Brain microvascular endothelial cell (primary cell): ENCODE results near the gene ITFG2.

ENCODE experiments used
- DNase-seq: peaks from one replicate; pipeline ENCODE4 v3.0.0-alpha.2; 2020
- H3K27ac ChIP-seq: fragments of 250-450 bp; sonication (Bioruptor Pico); 2 replicates; pipeline ENCODE4 v1.5.1; 2020; ENCODE audit warnings: mild to moderate bottlenecking, moderate library complexity
- H3K27me3 ChIP-seq: fragments of 250-450 bp; sonication (Bioruptor Pico); replicated peaks from 2 replicates; pipeline ENCODE4 v1.5.1; 2020; ENCODE audit warnings: mild to moderate bottlenecking
- H3K36me3 ChIP-seq: fragments of 250-450 bp; sonication (Bioruptor Pico); replicated peaks from 2 replicates; pipeline ENCODE4 v1.5.1; 2020; ENCODE audit warnings: mild to moderate bottlenecking
- H3K4me3 ChIP-seq: 2 replicates; pipeline ENCODE4 v1.5.1; 2011; ENCODE audit warnings: low read depth, mild to moderate bottlenecking, control low read depth, low read length, moderate library complexity
- CTCF ChIP-seq: IDR thresholded peaks from 2 replicates; pipeline ENCODE4 v1.5.1; 2011; ENCODE audit warnings: low read depth, mild to moderate bottlenecking, moderate library complexity, low read length, control low read depth, inconsistent platforms; ENCODE audit errors: missing control alignments
- in situ Hi-C: cut with HindIII; loops from 2 replicates; pipeline ENCODE4 v1.10.0; 2017; ENCODE audit warnings: low sequenced_read_pairs, low pct_ligation_motif_present

ITFG2 gene

GRCh38 chr12:2823483-2823882 is 11.0 kb downstream of the ITFG2 start:
- Histone ChIP-seq H3K27me3 (no peaks in the 10 kb centered on the region), H3K27ac (no peak overlapping the region), H3K36me3 (peaks cover 61% of the 10 kb centered on the region), H3K4me3 (no peak overlapping the region)
- DNase-seq, result no peak
- in situ Hi-C loops, result no loop called here
- TF ChIP-seq CTCF, result no peak

GRCh38 chr12:2824541-2824940 is 12.1 kb downstream of the ITFG2 start:
- Histone ChIP-seq H3K27me3 (no peaks in the 10 kb centered on the region), H3K27ac (no peak overlapping the region), H3K36me3 (peaks cover 60% of the 10 kb centered on the region), H3K4me3 (no peak overlapping the region)
- TF ChIP-seq CTCF, result no peak
- peak; percentile 57 for DNase-seq
- in situ Hi-C loops, result no loop called here

- no peak overlapping the region for H3K4me3 ChIP-seq
- H3K36me3 ChIP-seq, result peaks cover 55% of the 10 kb centered on the region
- in situ Hi-C loops, result no loop called here
- no peaks in the 10 kb centered on the region for H3K27me3 ChIP-seq
- H3K27ac ChIP-seq, result no peak overlapping the region
- DNase-seq, result no peak
- no peak for TF ChIP-seq CTCF
Observed at GRCh38 chr12:2825132-2825531, 12.7 kb downstream of the ITFG2 start.

GRCh38 chr12:2826036-2826435 is 13.6 kb downstream of the ITFG2 start:
- in situ Hi-C loops, result no loop called here
- Histone ChIP-seq H3K27ac (no peak overlapping the region), H3K27me3 (no peaks in the 10 kb centered on the region), H3K4me3 (no peak overlapping the region), H3K36me3 (peaks cover 49% of the 10 kb centered on the region)
- DNase-seq, result no peak
- no peak for TF ChIP-seq CTCF

- peaks cover 44% of the 10 kb centered on the region for H3K36me3 ChIP-seq
- no peak for TF ChIP-seq CTCF
- peak; percentile 44 for DNase-seq
- H3K27ac ChIP-seq, result no peak overlapping the region
- no peak overlapping the region for H3K4me3 ChIP-seq
- no peaks in the 10 kb centered on the region for H3K27me3 ChIP-seq
- in situ Hi-C loops, result no loop called here
Observed at GRCh38 chr12:2826721-2827515, 14.4 kb downstream of the ITFG2 start.

GRCh38 chr12:2829275-2829674 is 16.8 kb downstream of the ITFG2 start:
- H3K4me3 ChIP-seq, result no peak overlapping the region
- no peak for TF ChIP-seq CTCF
- no peaks in the 10 kb centered on the region for H3K27me3 ChIP-seq
- H3K27ac ChIP-seq, result no peak overlapping the region
- DNase-seq, result no peak
- peaks cover 23% of the 10 kb centered on the region for H3K36me3 ChIP-seq
- in situ Hi-C loops, result no loop called here
